K562 (cell line): ENCODE measurements around the gene DERL3. TPM values are rescaled to one million over a fixed set of nuclear protein-coding genes. Genes with fewer than 3 reads are reported as not detected.

Experiments used
- ATAC-seq: fragments of 200-7000 bp; cut with Tn5 transposase; 3 replicates; pipeline ENCODE4 v1.9.1; 2020; ENCODE audit warnings: moderate library complexity
- BruUV-seq: library from RNA; stranded (reverse); fragments of 400-500 nt; replicated peaks from 2 replicates; lab custom pipeline; 2021; lab: Mats Ljungman, UMichigan
- CTCF ChIA-PET: fragments of 300-600 bp; formaldehyde crosslinking; extraction: SDS; loops from one replicate; lab custom pipeline; 2021; ENCODE audit warnings: low intra/inter-chr PET ratio; lab: Yijun Ruan, JAX
- POLR2A ChIA-PET: fragments of 300-600, 350-650 bp; sonication (Branson Sonifier 250); formaldehyde crosslinking; extraction: SDS; loops from one replicate; lab custom pipeline; 2021; ENCODE audit warnings: antibody characterized with exemption, inconsistent platforms; lab: Yijun Ruan, JAX
- DNase-seq, 4 experiments: peaks; one replicate each; pipeline versions ENCODE4 v3.0.0 to v3.0.0-alpha.2; 2011 to 2018; ENCODE audit warnings: low spot score in 3 of 4, mixed read lengths in 3 of 4; ENCODE audit errors: extremely low read depth in 1 of 4
- FAIRE-seq: peaks from 2 replicates; lab custom pipeline; 2011; peaks lifted over from hg19 to GRCh38; lab: Jason Lieb, UNC
- H2AFZ ChIP-seq: 2 replicates; pipeline ENCODE4 v1.6.0; 2011; ENCODE audit warnings: low read depth, low read length, control low read depth, inconsistent platforms
- H3K27ac ChIP-seq: fragments of 200-600 bp; 3 replicates; pipeline ENCODE4 v1.8.0; 2011; ENCODE audit warnings: low read depth, mild to moderate bottlenecking, control low read depth, inconsistent platforms, low read length, moderate library complexity, mixed read lengths; ENCODE audit errors: extremely low read depth
- H3K27me3 ChIP-seq, 2 experiments: fragments of 300-600 bp in 1 of 2; 2 replicates in 1 of 2; 3 replicates in 1 of 2; pipeline versions ENCODE4 v1.6.0 to v1.8.0; 2011; ENCODE audit warnings: inconsistent platforms in 2 of 2, low read length in 2 of 2, mild to moderate bottlenecking in 1 of 2, mixed read lengths in 1 of 2, moderate library complexity in 1 of 2; ENCODE audit not compliant: control insufficient read depth in 2 of 2, insufficient read depth in 2 of 2
- H3K36me3 ChIP-seq: fragments of 300-600 bp; 3 replicates; pipeline ENCODE4 v1.8.0; 2011; ENCODE audit warnings: mild to moderate bottlenecking, low read length, inconsistent platforms; ENCODE audit not compliant: control insufficient read depth, insufficient read depth
- H3K4me1 ChIP-seq, 2 experiments: fragments of 200-600 bp in 1 of 2; replicated peaks in 1 of 2; 2 replicates in 1 of 2; 3 replicates in 1 of 2; pipeline versions ENCODE4 v1.5.1 to v1.8.0; 2011; ENCODE audit warnings: inconsistent platforms in 2 of 2, low read length in 2 of 2, mild to moderate bottlenecking in 1 of 2, mixed read lengths in 1 of 2, moderate library complexity in 1 of 2; ENCODE audit not compliant: control insufficient read depth in 2 of 2, insufficient read depth in 2 of 2
- H3K4me2 ChIP-seq: 2 replicates; pipeline ENCODE4 v1.6.1; 2011; ENCODE audit warnings: low read length, control low read depth, inconsistent platforms, mixed read lengths; ENCODE audit not compliant: insufficient read depth
- H3K4me3 ChIP-seq: fragments of 200-600 bp; sonication (generic), shearing (Covaris generic); 2 replicates; pipeline ENCODE4 v1.5.1; 2016; ENCODE audit warnings: control low read depth, inconsistent platforms
- H3K79me2 ChIP-seq: fragments of 200-600 bp; 3 replicates; pipeline ENCODE4 v1.8.0; 2011; ENCODE audit warnings: low read length, inconsistent platforms; ENCODE audit not compliant: control insufficient read depth, insufficient read depth
- H3K9ac ChIP-seq, 2 experiments: 2 replicates each; pipeline versions ENCODE4 v1.6.0 to v1.6.1; 2011; ENCODE audit warnings: low read depth in 2 of 2, low read length in 2 of 2, control low read depth in 1 of 2, inconsistent platforms in 1 of 2, mild to moderate bottlenecking in 1 of 2, mixed read lengths in 1 of 2; ENCODE audit not compliant: insufficient read depth in 1 of 2
- H3K9me1 ChIP-seq: one replicate; pipeline ENCODE4 v1.6.0; 2011; ENCODE audit warnings: inconsistent platforms, mild to moderate bottlenecking, low read length, moderate library complexity; ENCODE audit not compliant: control insufficient read depth, insufficient read depth
- H3K9me3 ChIP-seq: replicated peaks from 2 replicates; pipeline ENCODE4 v1.5.1; 2011; ENCODE audit warnings: low read depth, low read length, inconsistent platforms; ENCODE audit not compliant: control insufficient read depth, insufficient read depth
- H4K20me1 ChIP-seq: replicated peaks from 2 replicates; pipeline ENCODE4 v1.6.1; 2011; ENCODE audit warnings: low read length, inconsistent platforms, mixed read lengths; ENCODE audit not compliant: control insufficient read depth, insufficient read depth
- HMGN3 ChIP-seq: IDR thresholded peaks from 2 replicates; pipeline ENCODE4 v1.6.1; 2011; ENCODE audit warnings: borderline replicate concordance, low read depth, mild to moderate bottlenecking, mixed read lengths, low read length; ENCODE audit not compliant: insufficient read length; ENCODE audit errors: extremely low read depth
- KAT7 ChIP-seq: sonication (generic); formaldehyde crosslinking; IDR thresholded peaks from 2 replicates; pipeline ENCODE4 v1.8.0; 2022; ENCODE audit warnings: missing genetic modification reagents, mild to moderate bottlenecking, borderline replicate concordance
- POLR2A ChIP-seq: fragments of 450-650 bp; conservative IDR thresholded peaks from 2 replicates; pipeline ENCODE4 v1.6.1; 2016
- XRCC5 ChIP-seq: fragments of 200-400 bp; formaldehyde crosslinking; IDR thresholded peaks from 2 replicates; pipeline ENCODE4 v1.6.1; 2017; ENCODE audit warnings: low read depth, mild to moderate bottlenecking, low read length
- ZNF408 ChIP-seq: fragments of 250-450 bp; sonication (Bioruptor Pico); IDR thresholded peaks from 2 replicates; pipeline ENCODE4 v1.4.0; 2020; ENCODE audit warnings: low read depth, mild to moderate bottlenecking, moderate library complexity
- WGBS: fragments of 100-300 bp; shearing (Covaris generic); methylation state at CpG from one replicate; pipeline ENCODE4 v1.1.6; 2016; ENCODE audit warnings: low coverage, mixed read lengths; ENCODE audit not compliant: insufficient coverage; ENCODE audit errors: missing lambda C conversion rate; 5-methylcytosine and 5-hydroxymethylcytosine counted together
- in situ Hi-C: fragments of 300-500 bp; cut with MboI; formaldehyde crosslinking; loops from 4 replicates; pipeline ENCODE4 v1.15.0; 2018; ENCODE audit warnings: inconsistent platforms, mixed read lengths
- intact Hi-C: fragments of 100-400 bp; cut with micrococcal nuclease; formaldehyde crosslinking; loops from 2 replicates; pipeline ENCODE4 v1.14.2; 2022
- polyA plus RNA-seq, 8 experiments: library from polyadenylated mRNA; depleted of rRNA in 4 of 8; stranded (reverse) in 5 of 8; unstranded in 3 of 8; fragments of >200 nt; fragmentation: Nextera tagmentation in 2 of 8; fragmentation: Illumina TruSeq in 1 of 8; extraction: Ambion mirVana in 2 of 8; extraction: Trizol in 1 of 8; gene quantifications; 2 replicates each; pipeline versions ENCODE4 v1.2.1 to v1.2.3, GENCODE V29; 2011 to 2014; ENCODE audit warnings: inconsistent platforms in 1 of 8, missing spikeins in 1 of 8
- total RNA-seq, 7 experiments: library from RNA; depleted of rRNA in 6 of 7; stranded (reverse); fragments of >200 nt in 6 of 7; fragmentation: Illumina TruSeq in 2 of 7; extraction: Trizol in 2 of 7; gene quantifications; 2 replicates each; pipeline versions ENCODE4 v1.2.1 to v1.2.3, GENCODE V29; 2011 to 2021; ENCODE audit warnings: low replicate concordance in 1 of 7
- TF ChIP-seq, protein P1 (sequence below): fragments of 450-650 bp; IDR thresholded peaks from 2 replicates; pipeline ENCODE4 v1.6.1; 2014; ENCODE audit warnings: low read depth, mild to moderate bottlenecking, moderate library complexity, borderline replicate concordance

DERL3 gene
- total and polyA plus RNA-seq, 9 of the 15 experiments (the other 6 are each of a cell fraction or from before 2014, with no cell fraction given), result 1.3 to 12.4 (median 4.8) TPM

DNA sequence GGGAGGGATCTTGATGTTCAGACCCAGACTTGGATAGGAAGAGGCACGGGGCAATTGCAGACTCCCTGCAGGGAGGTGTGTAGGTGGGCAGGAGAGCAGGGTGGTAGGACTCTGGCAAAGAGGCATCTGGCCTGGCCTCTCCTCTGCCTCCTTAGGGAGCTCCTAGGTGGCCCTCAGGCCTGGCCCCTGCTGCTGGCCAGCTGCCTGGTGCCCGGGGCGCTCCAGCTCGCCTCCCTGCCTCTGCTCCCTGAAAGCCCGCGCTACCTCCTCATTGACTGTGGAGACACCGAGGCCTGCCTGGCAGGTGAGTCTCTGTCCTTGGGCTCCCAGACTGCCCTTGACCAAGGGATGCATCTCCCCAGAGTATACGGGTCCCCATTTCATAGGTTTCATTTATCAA, 38.8 kb upstream of the DERL3 start:
- TF ChIP-seq POLR2A (no peak), XRCC5 (no peak), HMGN3 (no peak), KAT7 (CRISPR knock-in tag) (no peak), ZNF408 (CRISPR knock-in tag) (no peak)
- TF ChIP-seq, protein P1, sequence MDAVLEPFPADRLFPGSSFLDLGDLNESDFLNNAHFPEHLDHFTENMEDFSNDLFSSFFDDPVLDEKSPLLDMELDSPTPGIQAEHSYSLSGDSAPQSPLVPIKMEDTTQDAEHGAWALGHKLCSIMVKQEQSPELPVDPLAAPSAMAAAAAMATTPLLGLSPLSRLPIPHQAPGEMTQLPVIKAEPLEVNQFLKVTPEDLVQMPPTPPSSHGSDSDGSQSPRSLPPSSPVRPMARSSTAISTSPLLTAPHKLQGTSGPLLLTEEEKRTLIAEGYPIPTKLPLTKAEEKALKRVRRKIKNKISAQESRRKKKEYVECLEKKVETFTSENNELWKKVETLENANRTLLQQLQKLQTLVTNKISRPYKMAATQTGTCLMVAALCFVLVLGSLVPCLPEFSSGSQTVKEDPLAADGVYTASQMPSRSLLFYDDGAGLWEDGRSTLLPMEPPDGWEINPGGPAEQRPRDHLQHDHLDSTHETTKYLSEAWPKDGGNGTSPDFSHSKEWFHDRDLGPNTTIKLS, result no peak
- Histone ChIP-seq H3K36me3 (no peaks in the 10 kb centered on the region), H3K9me1 (no peaks in the 10 kb centered on the region), H3K27me3 (no peaks in the 10 kb centered on the region), H3K4me1 (peaks cover 0 to 3% of the 10 kb centered on the region in 2 experiments; a peak in 3 of 5 replicates), H3K4me2 (no peak overlapping the region), H3K9ac (no peak overlapping the region), H2AFZ (no peak overlapping the region), H4K20me1 (no peaks in the 10 kb centered on the region), H3K4me3 (no peak overlapping the region), H3K9me3 (no peaks in the 10 kb centered on the region), H3K27ac (no peak overlapping the region), H3K79me2 (no peaks in the 10 kb centered on the region)
- FAIRE-seq (no peak), DNase-seq (no peak), ATAC-seq (no peak)
- ChIA-PET CTCF (no interaction called here), POLR2A (interaction anchor here (1.5 kb wide), 1 partner anchor 17 kb away, joined by 3 read pairs; the partner anchor contains the start of gene MIF)
- no TSS peak for BruUV-seq
- in situ Hi-C loops, result no loop called here
- intact Hi-C loops, result no loop called here
- WGBS, result 64% methylated on average over 4 of the region's 8 CpGs
